Measurements from ENCODE around the gene PSD.
"Not testable (repeated sequence)": the region's sequence is repeated elsewhere in the genome, so short reads cannot be mapped to it uniquely, and the experiment has no call there.

PSD gene

DNA sequence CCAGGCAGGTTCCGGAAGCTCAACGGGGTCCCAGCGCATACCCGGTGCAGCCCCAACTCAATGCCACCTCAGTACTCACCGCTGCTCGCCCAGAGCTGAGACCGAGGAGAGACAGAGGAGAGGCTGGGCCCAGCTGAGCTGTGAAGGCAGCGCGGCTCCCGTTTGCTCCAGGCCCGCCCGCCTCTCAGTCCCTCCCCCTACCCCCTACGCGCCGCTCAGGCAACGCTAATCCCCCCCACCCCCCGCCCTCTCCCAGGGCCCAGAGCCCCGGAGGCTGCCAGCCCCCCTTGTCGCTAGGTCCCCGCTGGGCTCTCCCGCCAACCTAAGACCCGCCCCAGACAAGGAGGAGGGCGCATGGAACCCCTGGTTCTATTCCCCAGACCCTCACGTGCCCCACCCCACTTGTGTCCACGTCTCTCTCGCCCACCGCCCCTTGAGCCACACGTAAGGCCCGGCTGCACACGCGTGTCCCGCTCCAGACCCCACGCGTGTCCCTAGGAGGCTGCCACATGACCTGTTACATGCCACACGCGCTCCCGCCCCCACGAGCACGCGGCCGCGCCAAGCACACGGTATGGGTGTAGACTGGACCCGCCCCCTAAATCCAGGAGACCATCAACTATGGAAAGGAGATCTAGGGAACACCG is at the start of gene PSD:
Gene PSD (minus strand): TSS at position 164 of the 647 bp plus-strand sequence. CDS start 1,747 bp downstream, outside the sequence.
- DNase-seq (ENCODE audit: low read depth in 4 of 4, low spot score in 1 of 4), result no peak

DNA sequence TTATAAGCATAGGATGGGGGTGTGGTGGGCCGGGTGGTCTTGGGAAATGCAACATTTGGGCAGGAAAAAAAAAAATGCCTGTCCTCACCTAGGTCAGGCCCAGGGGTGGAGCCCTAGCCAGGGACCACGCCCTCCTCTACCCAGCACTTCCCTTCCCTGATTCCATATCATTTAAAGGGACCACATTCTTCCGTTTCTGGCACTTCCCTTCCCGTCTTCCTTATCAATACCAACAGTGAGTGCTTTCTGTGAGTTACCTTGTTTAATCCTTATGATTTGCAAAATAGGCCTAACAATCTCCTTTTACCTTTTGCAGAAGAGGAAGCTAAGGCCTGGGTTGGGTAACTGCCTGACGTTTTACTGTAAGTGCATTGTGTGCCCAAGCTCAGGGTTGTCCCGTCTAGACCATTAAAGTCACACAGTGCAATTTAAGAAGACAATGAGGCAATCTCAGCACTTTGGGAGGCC is 49.4 kb upstream of the PSD start:
- no peak for DNase-seq (ENCODE audit: low read depth in 4 of 4, low spot score in 1 of 4)

DNA sequence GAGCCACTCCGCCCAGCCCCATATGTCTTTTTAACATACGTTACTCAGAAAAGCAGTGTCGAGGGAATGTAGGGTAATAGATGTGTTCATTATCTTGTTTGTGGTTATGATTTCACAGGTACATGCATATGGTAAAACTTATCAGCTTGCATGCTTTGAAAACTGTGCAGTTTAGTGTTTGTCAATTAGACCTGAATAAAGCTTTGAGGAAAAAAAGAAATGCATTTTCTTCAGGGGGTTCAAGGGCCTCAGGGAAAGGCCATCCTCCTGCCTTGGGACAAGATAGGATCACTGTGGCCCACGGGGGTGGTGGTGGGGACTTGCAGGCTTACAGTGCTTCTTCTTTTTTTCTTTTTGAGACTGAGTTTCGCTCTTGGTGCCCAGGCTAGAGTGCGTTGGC is 48.7 kb upstream of the PSD start:
- no peak for DNase-seq (ENCODE audit: low read depth in 4 of 4, low spot score in 1 of 4)

DNA sequence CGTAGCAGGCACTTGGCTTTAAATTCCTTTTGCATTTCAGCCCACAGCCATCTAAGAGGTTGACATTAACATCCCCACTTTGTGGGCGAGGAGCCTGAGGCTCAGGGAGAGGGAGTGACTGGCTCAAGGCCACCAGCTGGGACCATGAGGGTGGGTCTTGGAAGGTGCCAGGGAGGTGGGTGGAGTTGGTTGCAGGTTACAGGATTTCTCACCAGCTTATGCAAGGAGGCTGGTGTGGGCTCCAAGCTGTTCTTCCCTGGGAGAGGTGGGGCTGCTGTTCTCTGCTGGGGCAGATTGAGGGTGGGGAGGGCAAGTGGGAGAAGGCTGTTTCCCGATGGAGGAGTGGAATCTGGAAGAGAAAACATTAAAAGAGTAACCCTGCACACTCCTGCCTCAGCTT is 46.9 kb upstream of the PSD start:
- DNase-seq (ENCODE audit: low read depth in 4 of 4, low spot score in 1 of 4), result no peak

DNA sequence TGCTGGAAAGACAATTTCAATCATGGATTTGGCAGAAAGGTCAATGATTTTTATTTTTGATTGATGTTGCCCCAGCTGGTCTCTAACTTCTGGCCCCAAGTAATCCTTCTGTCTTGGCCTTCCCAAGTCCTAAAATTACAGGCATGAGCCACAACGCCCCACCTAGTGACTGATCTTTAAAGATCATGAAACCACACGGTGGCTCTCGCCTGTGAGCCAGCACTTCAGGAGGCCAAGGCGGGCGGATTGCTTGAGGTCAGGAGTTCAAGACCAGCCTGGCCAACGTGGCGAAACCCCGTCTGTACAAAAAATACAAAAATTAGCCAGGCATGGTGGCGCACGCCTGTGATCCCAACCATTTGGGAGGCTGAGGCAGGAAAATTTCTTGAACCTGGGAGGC is 45.4 kb upstream of the PSD start:
- DNase-seq (ENCODE audit: low read depth in 4 of 4, low spot score in 1 of 4), result no peak

DNA sequence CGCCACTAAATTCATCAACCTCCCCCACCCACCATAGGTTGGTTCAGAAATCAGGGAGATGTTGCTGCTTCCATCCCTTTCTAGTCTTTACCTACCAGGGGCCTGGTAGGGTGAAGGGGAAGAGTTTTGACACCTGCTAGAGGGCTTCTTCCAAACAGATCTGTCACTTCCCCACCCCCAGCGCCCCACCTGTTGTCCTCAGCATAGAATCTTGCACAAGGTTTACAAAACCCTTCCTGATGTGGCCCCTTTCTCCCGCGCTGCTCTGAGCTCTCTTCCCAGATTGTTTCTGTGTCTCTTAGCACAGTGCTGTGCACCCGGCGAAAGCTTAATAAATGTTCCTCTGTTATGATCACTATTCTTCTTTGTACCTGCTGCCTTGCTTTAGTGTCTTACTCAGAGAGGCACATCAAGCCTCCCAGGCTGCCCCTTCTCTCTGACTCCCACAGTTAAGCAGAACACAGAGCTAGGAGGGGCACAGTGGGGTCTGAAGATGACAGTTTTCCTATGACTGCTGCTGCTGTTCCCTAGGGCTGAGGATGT is 44.0 kb upstream of the PSD start:
- no peak for DNase-seq (ENCODE audit: low read depth in 4 of 4, low spot score in 1 of 4)

DNA sequence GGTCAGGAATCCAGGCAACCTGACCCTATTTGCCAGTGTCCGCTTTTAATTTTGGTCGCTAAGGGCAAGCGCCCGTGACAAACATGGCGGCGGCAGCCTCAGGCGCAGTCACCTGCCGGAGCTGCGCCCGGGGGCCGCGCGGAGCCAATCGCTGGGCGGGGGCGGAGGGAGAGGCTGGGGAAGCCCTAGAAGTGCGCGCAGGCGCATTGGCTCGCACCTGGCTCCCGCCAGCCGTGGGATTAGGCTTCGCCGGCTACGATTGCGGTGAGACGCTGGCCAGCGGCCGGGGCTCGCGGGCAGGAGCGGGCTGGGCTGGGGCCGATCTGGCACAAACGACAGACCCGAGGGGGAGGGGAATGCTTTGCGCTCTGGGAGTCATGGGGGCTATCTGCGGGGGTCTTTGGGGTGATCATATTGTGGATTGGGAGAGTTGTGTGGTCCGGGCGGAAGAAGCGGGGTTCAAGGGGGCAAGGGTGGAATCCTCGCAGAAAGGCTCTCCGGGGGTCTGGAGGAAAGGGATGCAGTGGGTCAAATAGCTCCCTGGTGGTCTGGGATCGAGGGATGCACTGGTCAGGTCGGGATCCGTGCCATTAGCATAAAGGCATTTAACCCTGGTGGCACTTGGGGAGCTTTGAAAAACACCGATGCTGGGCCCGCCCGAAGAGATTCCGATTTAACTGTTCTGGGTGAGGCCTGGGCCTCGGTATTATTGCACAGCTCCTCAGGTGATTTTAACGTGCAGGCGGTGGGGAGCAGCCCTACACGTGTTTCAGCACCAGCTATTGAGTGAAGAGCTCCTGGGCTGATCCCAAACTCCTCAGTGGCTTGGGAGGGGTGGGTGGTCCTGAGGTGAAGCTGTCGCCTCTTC is 42.8 kb upstream of the PSD start:
- peak; percentile 85 to 92 (median 88) for DNase-seq (ENCODE audit: low read depth in 4 of 4, low spot score in 1 of 4)

DNA sequence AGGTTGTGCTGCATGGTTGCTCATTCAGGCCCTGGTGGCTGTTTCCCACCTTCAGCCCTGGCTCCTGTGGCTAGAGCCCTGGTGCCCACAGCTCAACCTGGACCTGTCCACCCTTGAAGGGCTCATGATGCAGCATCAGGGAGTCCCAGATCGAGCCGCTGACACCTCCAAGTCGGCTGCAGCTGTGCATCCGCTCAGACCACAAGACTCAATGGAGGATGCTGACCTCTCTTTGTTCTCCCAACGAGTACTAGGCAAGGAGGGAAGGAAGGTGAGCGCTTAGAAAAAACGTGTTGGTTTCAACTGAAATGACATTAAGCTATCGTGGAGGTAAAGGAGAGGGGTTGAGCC is 42.2 kb upstream of the PSD start:
- DNase-seq (ENCODE audit: low read depth in 4 of 4, low spot score in 1 of 4), result no peak

DNA sequence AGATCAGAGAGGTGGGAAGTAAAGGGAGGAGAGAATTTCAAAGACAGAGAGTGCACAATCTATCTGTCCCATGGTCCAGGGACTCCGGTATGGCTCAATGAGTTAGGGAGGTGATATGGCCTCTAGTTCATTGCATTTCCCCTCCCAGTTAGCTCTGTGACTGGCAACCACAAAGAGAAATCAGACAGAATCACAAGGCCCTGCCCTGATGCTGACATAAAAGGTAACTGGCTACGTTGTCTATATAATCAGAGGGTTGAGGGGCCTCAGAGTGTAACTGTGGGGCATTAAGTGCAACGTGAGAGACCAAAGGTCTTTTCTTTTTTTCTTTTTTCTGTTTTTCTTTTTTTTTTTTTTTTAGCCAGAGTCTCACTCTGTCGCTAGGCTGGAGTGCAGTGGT is 40.1 kb upstream of the PSD start:
- no peak for DNase-seq (ENCODE audit: low read depth in 4 of 4, low spot score in 1 of 4)

DNA sequence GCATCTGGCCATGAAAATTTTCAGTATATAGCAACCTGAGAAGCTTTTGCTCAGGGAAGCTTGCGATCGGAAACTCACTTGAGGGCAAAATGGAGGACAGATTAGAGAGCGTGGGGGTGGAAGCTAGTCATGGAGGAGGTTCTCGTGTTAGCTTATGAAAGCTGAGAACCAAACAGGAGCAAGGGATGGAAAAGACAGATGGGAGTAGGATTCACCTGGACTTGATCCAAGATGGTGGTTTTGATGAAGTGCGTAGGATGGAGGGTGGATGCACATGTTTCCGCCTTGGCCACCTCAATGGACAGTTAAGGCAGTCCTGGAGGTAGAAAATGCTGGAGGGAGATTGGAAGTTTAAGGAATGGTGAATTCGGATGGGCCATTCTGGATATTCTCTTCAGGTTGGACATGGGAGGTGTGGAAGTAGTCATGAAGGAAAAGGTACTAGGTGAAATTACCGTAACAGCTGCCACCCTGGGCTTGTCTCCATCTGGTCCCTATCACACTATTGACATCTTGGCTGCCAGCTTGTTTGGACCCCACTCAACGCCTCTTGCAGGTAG is 39.1 kb upstream of the PSD start:
- no peak for DNase-seq (ENCODE audit: low read depth in 4 of 4, low spot score in 1 of 4)

DNA sequence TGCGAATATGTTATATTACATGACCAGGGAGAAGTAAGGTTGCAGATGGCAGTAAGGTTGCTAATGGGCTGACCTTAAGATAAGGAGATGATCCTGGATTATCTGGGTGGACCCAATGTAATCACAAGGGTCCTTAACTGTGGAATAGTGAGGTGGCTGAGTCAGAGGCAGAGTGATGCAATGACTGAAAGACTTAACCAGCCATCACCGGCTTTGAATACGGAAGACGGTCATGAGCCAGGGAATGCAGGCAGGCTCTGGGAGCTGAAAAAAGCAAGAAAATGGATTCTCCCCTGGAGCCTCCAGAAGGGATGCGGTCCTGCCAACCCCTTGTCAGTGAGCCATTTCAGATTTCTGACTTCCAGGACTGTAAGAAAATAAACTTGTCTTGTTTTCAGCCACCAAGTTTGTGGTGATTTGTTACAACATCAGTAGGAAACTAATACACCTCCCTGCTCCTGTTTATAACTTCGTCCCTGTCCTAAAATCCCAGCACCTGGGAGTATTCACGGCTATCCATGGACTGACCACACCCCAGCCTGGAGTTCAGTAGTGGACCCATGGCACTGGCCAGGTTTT is 37.4 kb upstream of the PSD start:
- DNase-seq (ENCODE audit: low read depth in 4 of 4, low spot score in 1 of 4), result no peak

DNA sequence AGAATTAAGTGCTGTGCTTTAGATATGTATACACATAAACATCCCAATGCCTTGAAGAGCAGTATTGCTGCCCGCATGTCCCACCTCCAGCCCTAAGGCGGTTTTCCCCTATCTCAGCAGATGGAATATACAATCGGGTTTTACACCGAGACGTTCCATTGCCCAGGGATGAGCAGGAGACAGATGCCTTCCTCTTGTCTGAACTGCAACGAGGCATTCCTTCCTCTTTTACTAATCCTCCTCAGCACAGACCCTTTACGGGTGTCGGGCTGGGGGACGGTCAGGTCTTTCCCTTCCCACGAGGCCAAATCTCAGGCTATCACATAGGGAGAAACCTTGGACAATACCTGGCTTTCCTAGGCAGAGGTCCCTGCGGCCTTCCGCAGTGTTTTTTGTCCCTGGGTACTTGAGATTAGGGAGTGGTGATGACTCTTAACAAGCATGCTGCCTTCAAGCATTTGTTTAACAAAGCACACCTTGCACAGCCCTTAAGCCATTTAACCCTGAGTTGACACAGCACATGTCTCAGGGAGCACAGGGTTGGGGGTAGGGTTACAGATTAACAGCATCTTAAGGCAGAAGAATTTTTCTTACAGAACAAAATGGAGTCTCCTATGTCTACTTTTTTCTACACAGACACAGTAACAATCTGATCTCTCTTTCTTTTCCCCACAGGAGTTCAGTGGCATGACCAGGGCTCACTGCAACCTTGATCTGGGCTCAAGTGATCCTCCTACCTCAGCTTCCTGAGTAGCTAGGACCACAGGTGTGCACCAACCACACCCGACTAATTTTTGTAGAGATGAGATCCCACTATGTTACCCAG is 36.3 kb upstream of the PSD start:
- DNase-seq (ENCODE audit: low read depth in 4 of 4, low spot score in 1 of 4), result not testable (repeated sequence)

DNA sequence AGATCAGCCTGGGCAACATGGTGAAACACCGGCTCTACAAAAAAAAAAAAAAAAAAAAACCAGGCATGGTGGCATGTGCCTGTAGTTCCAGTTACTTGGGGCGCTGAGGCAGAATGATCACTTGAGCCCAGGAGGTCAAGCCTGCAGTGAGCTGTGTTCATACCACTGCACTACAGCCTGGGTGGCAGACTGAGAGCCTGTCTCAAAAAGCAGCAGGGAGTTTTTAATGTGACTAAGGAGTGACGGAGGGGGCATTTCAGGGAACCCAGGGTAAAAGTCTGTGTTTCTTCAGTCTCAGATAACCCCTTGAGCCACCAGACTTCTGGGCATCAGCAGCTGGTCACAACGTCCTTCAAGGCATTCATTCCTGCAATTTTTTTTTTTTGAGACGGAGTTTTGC is 34.9 kb upstream of the PSD start:
- no peak for DNase-seq (ENCODE audit: low read depth in 4 of 4, low spot score in 1 of 4)

DNA sequence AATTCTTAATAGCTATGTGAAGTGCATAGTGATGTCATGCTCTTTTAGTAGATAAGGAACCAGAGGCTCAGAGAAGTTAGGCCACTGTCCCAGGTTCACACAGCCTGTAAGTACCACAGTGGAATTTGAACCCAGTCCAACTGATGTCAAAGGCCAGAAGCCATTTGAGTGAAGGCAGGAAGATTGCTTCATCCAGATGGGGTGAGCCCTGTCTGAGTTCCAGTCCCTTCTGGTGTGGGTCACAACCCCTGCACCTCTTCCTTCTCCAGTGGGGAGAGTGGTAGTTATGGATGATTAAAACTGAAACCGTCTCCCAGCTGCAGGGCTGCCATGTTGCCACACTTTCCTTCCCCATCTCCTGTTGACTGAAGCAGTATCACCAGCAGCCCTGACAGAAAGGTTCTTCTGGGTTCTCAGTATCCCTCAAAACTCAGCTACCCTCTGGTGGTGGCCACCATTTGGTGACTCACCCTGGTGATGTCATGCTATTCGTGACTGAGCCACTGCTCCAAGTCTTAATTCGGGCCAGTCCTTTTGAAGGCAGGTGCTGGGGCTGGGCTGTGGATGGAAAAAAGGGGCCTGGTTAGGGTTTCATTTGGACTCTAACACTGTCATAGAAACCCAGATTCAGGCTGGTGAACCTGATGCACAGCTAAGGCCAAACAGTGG is 34.2 kb upstream of the PSD start:
- peak in 1 of 4 experiments; percentile 72 for DNase-seq (ENCODE audit: low read depth in 4 of 4, low spot score in 1 of 4)

DNA sequence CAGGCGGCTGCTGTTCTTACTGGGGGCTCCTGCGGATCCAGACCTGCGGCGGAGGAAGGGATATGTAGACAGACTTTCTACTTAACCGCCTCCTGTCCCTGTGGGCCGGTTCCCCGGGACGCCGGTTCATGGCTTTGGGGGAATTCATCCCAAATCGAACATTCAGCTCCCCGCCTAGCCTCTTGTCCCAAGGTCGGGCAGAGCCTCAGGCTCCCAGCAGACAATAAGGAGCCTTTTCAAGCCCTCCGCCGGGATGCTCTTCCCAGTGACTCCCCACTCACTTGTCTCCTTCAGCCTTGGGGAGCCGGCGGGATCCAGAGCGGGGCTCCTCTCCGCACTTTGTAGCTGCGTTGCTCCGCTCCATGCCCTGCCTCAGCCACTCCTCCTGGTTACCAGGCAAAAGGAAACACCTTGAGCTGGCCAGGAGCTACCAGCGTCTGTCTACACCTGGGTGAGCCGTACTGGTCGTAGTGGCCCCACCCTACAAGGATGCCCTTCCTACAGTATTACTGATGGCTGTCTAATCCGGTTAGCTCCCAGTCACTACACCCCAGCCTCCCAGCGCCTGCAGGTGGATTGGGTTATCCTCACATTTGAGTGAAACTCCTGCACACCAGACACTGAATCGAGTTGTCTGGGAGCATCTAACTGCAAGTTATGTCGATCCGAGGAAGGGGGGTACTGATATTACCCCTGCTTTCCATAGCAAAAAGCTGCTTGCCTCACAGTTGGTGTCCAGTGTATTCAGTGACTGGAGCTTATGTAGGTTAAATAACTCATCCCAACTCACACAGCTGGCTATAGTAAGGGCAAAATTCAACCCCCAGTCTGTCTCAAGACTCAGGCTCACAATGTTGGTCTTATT is 32.8 kb upstream of the PSD start, which contains the start of gene C10orf95:
Gene C10orf95 (minus strand): TSS at position 439 of the 865 bp plus-strand sequence. CDS start 450 bp downstream, outside the sequence.
- no peak for DNase-seq (ENCODE audit: low read depth in 4 of 4, low spot score in 1 of 4)

DNA sequence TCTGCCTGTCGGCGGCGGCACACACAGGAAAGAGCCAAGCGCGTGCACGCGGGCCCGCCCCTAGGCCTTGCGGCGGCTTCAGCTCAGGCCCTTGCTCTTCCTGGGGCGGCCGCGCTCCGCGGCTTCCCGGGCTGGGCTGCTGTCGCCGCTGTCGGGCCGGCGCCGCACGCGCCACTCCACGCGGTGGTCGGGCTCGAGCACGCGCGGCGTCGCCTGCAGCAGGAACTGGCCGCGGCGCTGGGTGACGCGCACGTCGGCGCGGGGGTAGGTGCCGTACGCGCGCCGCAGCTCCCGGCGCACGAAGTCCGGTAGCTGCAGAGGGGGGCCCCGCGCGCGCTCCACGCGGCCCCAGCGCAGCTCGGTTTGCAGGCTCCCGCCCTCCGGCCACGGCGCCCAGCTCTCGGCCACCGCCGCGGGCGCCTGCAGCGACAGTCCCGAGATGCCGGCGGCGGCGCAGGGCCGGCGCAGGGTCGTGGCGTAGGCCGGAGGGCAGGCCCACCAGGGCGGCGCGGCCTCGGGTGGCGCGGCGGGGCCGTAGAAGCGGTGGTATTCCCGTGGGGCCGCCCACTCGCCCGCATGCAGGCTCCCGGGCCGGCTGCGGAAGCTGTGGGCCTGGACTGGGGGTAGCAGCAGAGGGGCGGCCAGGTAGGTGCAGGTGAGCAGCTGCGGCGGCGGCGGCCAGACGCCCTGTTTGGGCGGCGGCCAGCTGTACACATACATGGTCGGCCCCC is 32.0 kb upstream of the PSD start:
- peak in 3 of 4 experiments; percentile 55 to 76 (median 73) for DNase-seq (ENCODE audit: low read depth in 4 of 4, low spot score in 1 of 4)

DNA sequence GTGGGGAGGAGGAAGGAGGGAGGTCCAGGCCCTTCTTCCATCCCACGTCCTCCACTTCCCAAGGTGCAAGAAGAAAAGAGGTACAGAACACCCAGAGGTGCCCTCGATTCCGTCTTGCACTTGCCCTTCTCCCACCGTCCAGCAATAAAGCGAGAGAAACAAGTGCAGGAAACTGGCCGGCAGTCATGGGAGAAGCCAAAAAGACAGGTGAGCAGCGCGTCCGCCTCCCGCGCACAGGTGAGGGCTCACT is 31.5 kb upstream of the PSD start:
- no peak for DNase-seq (ENCODE audit: low read depth in 4 of 4, low spot score in 1 of 4)

DNA sequence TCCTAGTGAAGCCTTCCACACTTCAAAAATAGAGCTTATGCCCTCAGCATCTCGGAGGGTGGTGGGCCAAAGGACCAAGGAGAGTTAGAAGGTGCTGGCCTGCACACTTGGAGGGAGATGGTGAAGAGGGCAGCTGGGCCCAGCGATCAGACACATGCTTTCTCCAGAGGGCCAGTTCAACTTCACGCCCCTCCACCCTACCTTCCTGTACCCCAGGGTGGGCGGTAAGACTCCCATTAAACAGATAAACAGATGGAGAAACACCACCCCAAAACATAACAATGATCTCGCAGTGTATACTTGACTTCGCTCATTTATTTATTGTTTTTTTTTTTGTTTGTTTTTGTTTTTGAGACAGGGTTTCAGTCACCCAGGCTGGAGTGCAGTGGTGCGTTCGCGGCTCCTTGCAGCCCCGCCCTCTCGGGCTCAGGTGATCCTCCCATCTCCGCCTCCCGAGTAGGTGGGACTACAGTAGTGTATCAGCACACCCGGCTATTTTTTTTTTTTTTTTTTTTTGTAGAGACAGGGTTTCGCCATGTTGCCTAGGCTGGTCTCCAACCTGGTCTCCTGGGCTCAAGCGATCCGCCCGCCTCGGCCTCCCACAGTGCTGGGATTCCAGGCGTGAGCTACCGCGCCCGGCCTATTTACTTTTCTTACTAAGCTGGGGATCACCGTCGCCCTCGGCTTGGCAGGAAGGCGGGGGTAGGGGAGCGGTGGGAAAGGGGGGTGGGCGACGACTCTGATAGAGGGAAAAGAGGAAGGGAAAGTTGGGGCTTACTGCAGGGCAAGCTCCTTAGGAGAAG is 30.9 kb upstream of the PSD start:
- peak in 3 of 4 experiments; percentile 58 to 84 (median 73) for DNase-seq (ENCODE audit: low read depth in 4 of 4, low spot score in 1 of 4)
